Adrenal gland (tissue), 5 donors: ENCODE data around the gene CPT1B.

Experiments used
- CTCF ChIP-seq, 6 experiments: fragments of 450-650 bp in 4 of 6; fragments of 200-600 bp in 2 of 6; sonication (generic) in 1 of 6; IDR thresholded peaks; 1 replicate in 5 of 6; 2 replicates in 1 of 6; pipeline versions ENCODE4 v1.5.1 to v1.8.0; 2016 to 2021; ENCODE audit warnings: antibody characterized with exemption in 6 of 6, mild to moderate bottlenecking in 2 of 6, moderate library complexity in 1 of 6
- POLR2A ChIP-seq, 2 donors: fragments of 450-650 bp; IDR thresholded peaks; one replicate each; pipeline ENCODE4 v1.6.1; 2017; ENCODE audit warnings: antibody characterized with exemption in 2 of 2, mild to moderate bottlenecking in 2 of 2, moderate library complexity in 1 of 2
- donor health status: DM: no; HTN: no; CAD: no.

GRCh38 chr22:50604256-50605001, 26.2 kb upstream of the CPT1B start:
- no peak for TF ChIP-seq POLR2A (IDR thresholded peaks at IDR 0.05)
- TF ChIP-seq CTCF (IDR thresholded peaks at IDR 0.05), result no peak
